ENCODE data around the gene ADAM20. TPM values are rescaled to one million over a fixed set of nuclear protein-coding genes. Genes with fewer than 3 reads are reported as not detected.

ADAM20 gene
- total and polyA plus RNA-seq, 2 experiments from 2014 or later = 0.06 to 0.54 TPM

DNA sequence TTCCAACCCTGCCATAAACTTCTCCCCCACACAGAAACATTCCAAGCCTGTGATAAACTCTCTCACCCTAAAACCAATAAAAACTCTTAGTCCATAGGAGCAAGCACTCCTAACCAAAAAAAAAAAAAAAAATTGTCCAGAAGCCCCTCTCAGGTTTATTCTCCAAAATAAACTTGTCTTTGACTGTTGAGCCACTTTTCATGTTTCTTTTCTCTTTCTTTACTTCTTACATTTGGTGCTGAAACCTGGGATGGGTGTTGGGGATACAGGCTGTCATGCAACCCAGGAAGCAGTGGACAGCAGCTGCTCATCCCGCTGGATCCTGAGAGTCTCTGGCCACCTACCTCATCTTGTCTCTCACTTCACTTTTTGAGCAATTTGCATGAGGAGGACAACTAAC lies 2.0 kb upstream of the ADAM20 start:
- H3F3A ChIP-seq (ENCODE audit: insufficient read depth) = no peaks in the 10 kb centered on the region
- no peak overlapping the region for H3K27ac ChIP-seq
- in situ Hi-C loops (cut with MboI) = no loop called here
- DNase-seq = no peak
- no peaks in the 10 kb centered on the region for H3K36me3 ChIP-seq (ENCODE audit: low read depth)
- WGBS, 2 experiments (ENCODE audit: low coverage in 1 of 2, low lambda C conversion rate in 2 of 2, missing lambda C conversion rate in 2 of 2) = 67 to 85% methylated on average over 1 of the region's 1 CpG
- H3K79me2 ChIP-seq (ENCODE audit: insufficient read depth) = no peaks in the 10 kb centered on the region
- no peak overlapping the region for H3K4me3 ChIP-seq
- TF ChIP-seq EZH2phosphoT487 (IDR thresholded peaks at IDR 0.05; ENCODE audit: insufficient read depth, low read depth) (no peak), EZH2 (IDR thresholded peaks at IDR 0.05; ENCODE audit: insufficient read depth, poor library complexity, severe bottlenecking) (no peak)
- H3K27me3 ChIP-seq (replicated peaks; ENCODE audit: insufficient read depth) = no peaks in the 10 kb centered on the region
- H2AFZ ChIP-seq = no peak overlapping the region
- H3K9me3 ChIP-seq (ENCODE audit: low read depth) = no peaks in the 10 kb centered on the region
- no peaks in the 10 kb centered on the region for H3K4me1 ChIP-seq (ENCODE audit: insufficient read depth)
- no peak overlapping the region for H3K9ac ChIP-seq
- no peak overlapping the region for H3K4me2 ChIP-seq (ENCODE audit: unreplicated experiment)
- H3K9me2 ChIP-seq (ENCODE audit: insufficient read depth) = no peaks in the 10 kb centered on the region
- H4K20me1 ChIP-seq (ENCODE audit: insufficient read depth) = no peaks in the 10 kb centered on the region

GRCh38 chr14:70530417-70530816 lies 4.4 kb downstream of the ADAM20 start:
- no peaks in the 10 kb centered on the region for H3K4me1 ChIP-seq (ENCODE audit: insufficient read depth)
- H3F3A ChIP-seq (ENCODE audit: insufficient read depth) = no peaks in the 10 kb centered on the region
- no peaks in the 10 kb centered on the region for H3K9me3 ChIP-seq (ENCODE audit: low read depth)
- no peak overlapping the region for H2AFZ ChIP-seq
- no peak for DNase-seq
- H3K36me3 ChIP-seq (ENCODE audit: low read depth) = no peaks in the 10 kb centered on the region
- no peak overlapping the region for H3K4me2 ChIP-seq (ENCODE audit: unreplicated experiment)
- no peaks in the 10 kb centered on the region for H3K27me3 ChIP-seq (replicated peaks; ENCODE audit: insufficient read depth)
- TF ChIP-seq EZH2phosphoT487 (IDR thresholded peaks at IDR 0.05; ENCODE audit: insufficient read depth, low read depth) (no peak), EZH2 (IDR thresholded peaks at IDR 0.05; ENCODE audit: insufficient read depth, poor library complexity, severe bottlenecking) (no peak)
- H4K20me1 ChIP-seq (ENCODE audit: insufficient read depth) = 0 out of 2 replicates have a peak, but pooled peaks cover 5% of the 10 kb centered on the region
- no peaks in the 10 kb centered on the region for H3K79me2 ChIP-seq (ENCODE audit: insufficient read depth)
- H3K27ac ChIP-seq = no peak overlapping the region
- in situ Hi-C loops (cut with MboI) = no loop called here
- no peak overlapping the region for H3K4me3 ChIP-seq
- H3K9me2 ChIP-seq (ENCODE audit: insufficient read depth) = no peaks in the 10 kb centered on the region
- 93 to 99% methylated on average over 2 of the region's 2 CpGs for WGBS, 2 experiments (ENCODE audit: low coverage in 1 of 2, low lambda C conversion rate in 2 of 2, missing lambda C conversion rate in 2 of 2)
- H3K9ac ChIP-seq = no peak overlapping the region

DNA sequence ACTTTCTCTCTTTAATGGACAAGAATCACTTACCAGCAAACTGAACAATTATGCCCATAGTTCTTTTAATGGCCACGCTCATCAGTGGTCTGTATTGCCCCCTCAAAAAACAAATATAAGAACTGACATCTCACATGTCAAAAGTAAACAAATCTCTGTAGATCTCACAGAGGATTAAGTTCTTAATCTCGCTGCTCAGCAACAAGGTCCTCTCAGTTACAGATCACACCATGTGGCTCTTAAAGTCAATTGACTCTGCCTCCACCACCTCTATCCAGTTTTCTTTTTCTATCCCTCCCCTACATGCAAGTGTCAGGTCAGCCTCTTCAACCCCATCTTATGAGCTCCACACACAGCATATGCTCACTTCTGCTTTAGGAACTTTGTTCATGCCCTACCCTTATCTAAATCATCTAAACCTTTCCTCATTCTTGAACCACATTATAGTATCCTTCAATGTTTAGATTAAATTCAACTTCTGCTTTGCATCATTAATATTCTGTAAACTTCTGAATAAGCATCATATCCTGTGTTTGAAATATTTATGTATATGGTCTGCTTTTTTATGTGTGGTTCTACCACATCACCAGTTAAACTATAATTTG lies 7.2 kb downstream of the ADAM20 start:
- no peak overlapping the region for H3K4me3 ChIP-seq
- no peaks in the 10 kb centered on the region for H3K79me2 ChIP-seq (ENCODE audit: insufficient read depth)
- no peak overlapping the region for H3K9ac ChIP-seq
- no peaks in the 10 kb centered on the region for H3K27me3 ChIP-seq (replicated peaks; ENCODE audit: insufficient read depth)
- in situ Hi-C loops (cut with MboI) = no loop called here
- H4K20me1 ChIP-seq (ENCODE audit: insufficient read depth) = 0 out of 2 replicates have a peak, but pooled peaks cover 5% of the 10 kb centered on the region
- H3K9me2 ChIP-seq (ENCODE audit: insufficient read depth) = no peaks in the 10 kb centered on the region
- no peaks in the 10 kb centered on the region for H3K4me1 ChIP-seq (ENCODE audit: insufficient read depth)
- no peaks in the 10 kb centered on the region for H3K9me3 ChIP-seq (ENCODE audit: low read depth)
- TF ChIP-seq EZH2 (IDR thresholded peaks at IDR 0.05; ENCODE audit: insufficient read depth, poor library complexity, severe bottlenecking) (no peak), EZH2phosphoT487 (IDR thresholded peaks at IDR 0.05; ENCODE audit: insufficient read depth, low read depth) (no peak)
- no peak overlapping the region for H3K4me2 ChIP-seq (ENCODE audit: unreplicated experiment)
- WGBS, 2 experiments (ENCODE audit: low coverage in 1 of 2, low lambda C conversion rate in 2 of 2, missing lambda C conversion rate in 2 of 2) = 65 to 67% methylated on average over 2 of the region's 2 CpGs
- no peak overlapping the region for H3K27ac ChIP-seq
- H3K36me3 ChIP-seq (ENCODE audit: low read depth) = no peaks in the 10 kb centered on the region
- no peaks in the 10 kb centered on the region for H3F3A ChIP-seq (ENCODE audit: insufficient read depth)
- no peak overlapping the region for H2AFZ ChIP-seq
- no peak for DNase-seq

DNA sequence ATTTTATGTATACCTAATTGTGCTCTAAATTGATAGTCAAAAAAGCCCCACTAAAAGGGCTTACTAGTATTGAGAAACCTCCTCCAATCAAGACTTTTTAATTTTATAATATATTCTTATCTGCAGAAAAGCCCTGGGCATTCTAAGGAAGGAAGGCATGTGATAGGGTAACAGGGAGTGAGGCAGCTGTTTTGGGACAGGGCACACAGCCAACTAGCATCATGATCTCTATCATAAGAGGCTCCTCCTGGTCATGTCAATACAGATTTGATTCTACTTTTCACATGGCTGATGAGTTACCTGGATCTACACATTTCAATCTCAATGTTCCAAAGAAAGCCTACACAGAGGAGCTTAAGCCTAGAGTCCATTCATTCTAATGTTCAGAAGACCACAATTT lies 9.1 kb downstream of the ADAM20 start:
- no peaks in the 10 kb centered on the region for H3K4me1 ChIP-seq (ENCODE audit: insufficient read depth)

More for the DNA sequence above, 9.1 kb downstream of the ADAM20 start:
- no peaks in the 10 kb centered on the region for H3K9me3 ChIP-seq (ENCODE audit: low read depth)
- no peak overlapping the region for H3K9ac ChIP-seq
- no peaks in the 10 kb centered on the region for H3K36me3 ChIP-seq (ENCODE audit: low read depth)
- H3F3A ChIP-seq (ENCODE audit: insufficient read depth) = no peaks in the 10 kb centered on the region
- in situ Hi-C loops (cut with MboI) = no loop called here
- no peak overlapping the region for H3K4me3 ChIP-seq
- no peak for TF ChIP-seq EZH2phosphoT487 (IDR thresholded peaks at IDR 0.05; ENCODE audit: insufficient read depth, low read depth)
- TF ChIP-seq EZH2 (IDR thresholded peaks at IDR 0.05; ENCODE audit: insufficient read depth, poor library complexity, severe bottlenecking) = no peak
- H3K9me2 ChIP-seq (ENCODE audit: insufficient read depth) = no peaks in the 10 kb centered on the region
- no peak overlapping the region for H3K4me2 ChIP-seq (ENCODE audit: unreplicated experiment)
- no peaks in the 10 kb centered on the region for H3K79me2 ChIP-seq (ENCODE audit: insufficient read depth)
- no peaks in the 10 kb centered on the region for H3K27me3 ChIP-seq (replicated peaks; ENCODE audit: insufficient read depth)
- H2AFZ ChIP-seq = no peak overlapping the region
- 0 out of 2 replicates have a peak, but pooled peaks cover under 1% of the 10 kb centered on the region for H4K20me1 ChIP-seq (ENCODE audit: insufficient read depth)
- no peak overlapping the region for H3K27ac ChIP-seq
- DNase-seq = no peak
